Breast epithelium (tissue), 3 donors: ENCODE data around the gene MDK.

Experiments
- CTCF ChIP-seq, 3 donors: fragments of 450-650 bp; IDR thresholded peaks; one replicate each; pipeline ENCODE4 v1.5.1; 2016 to 2017; ENCODE audit warnings: antibody characterized with exemption in 3 of 3, mild to moderate bottlenecking in 3 of 3, moderate library complexity in 3 of 3
- POLR2A ChIP-seq: fragments of 450-650 bp; IDR thresholded peaks from one replicate; pipeline ENCODE4 v1.6.1; 2016; ENCODE audit warnings: antibody characterized with exemption, mild to moderate bottlenecking, moderate library complexity

- TF ChIP-seq CTCF (IDR thresholded peaks at IDR 0.05): no peak
- TF ChIP-seq POLR2A: no peak
Observed at GRCh38 chr11:46362156-46363030, 19.1 kb upstream of the MDK start.
